ENCODE measurements around the gene PBX1. TPM values are rescaled to one million over a fixed set of nuclear protein-coding genes. Genes with fewer than 3 reads are reported as not detected.

Gene PBX1
- total RNA-seq, 1 donor from 2014 or later = not detected

DNA sequence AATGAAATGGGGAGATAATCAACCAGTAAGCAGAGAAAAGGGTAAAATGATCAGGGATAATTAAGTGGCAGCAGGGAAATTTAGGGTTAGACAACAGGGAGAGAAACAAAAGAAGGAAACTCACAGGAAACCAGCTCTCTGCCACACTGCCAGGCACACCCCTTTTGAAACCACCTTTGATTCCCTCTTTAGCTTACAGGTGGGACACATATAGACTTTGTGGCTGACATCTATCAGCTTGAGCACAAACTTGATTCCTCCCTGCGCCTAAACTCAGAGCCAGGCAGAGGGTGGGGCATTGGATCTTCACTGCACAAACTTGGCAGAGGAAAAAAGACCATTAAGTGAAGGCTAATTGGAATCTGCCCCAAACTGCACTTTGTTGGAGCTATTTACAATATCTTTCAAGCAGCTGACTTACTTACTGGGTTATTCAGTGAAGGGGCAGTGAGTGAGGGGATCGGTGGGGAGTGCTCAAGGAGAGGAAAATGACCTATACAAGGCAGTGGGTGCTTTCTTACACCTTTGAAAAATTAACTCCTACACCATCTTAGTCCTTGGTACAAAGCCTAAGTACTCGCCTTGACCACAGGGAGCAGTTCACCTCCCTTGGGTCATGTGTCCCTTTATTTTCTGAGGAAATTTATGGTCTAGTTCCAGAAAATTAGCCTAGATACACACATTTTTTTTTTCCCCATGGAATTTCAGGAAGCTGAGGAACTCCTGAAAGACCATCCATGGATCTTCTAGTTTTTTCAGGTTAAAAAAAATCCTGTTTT lies 60.2 kb downstream of the PBX1 start:
- no peaks in the 10 kb centered on the region for H3K4me1 Mint-ChIP-seq (ENCODE audit: low read depth)
- no peaks in the 10 kb centered on the region for H3K27me3 Mint-ChIP-seq (ENCODE audit: low read depth)
- no peak for DNase-seq (ENCODE audit: low spot score)
- intact Hi-C loops (cut with micrococcal nuclease) = no loop called here
- no peak overlapping the region for H3K4me3 Mint-ChIP-seq (ENCODE audit: low read depth)
- no peaks in the 10 kb centered on the region for H3K9me3 Mint-ChIP-seq
- H3K27ac Mint-ChIP-seq = no peak overlapping the region
- H3K36me3 Mint-ChIP-seq (ENCODE audit: low read depth) = no peaks in the 10 kb centered on the region

DNA sequence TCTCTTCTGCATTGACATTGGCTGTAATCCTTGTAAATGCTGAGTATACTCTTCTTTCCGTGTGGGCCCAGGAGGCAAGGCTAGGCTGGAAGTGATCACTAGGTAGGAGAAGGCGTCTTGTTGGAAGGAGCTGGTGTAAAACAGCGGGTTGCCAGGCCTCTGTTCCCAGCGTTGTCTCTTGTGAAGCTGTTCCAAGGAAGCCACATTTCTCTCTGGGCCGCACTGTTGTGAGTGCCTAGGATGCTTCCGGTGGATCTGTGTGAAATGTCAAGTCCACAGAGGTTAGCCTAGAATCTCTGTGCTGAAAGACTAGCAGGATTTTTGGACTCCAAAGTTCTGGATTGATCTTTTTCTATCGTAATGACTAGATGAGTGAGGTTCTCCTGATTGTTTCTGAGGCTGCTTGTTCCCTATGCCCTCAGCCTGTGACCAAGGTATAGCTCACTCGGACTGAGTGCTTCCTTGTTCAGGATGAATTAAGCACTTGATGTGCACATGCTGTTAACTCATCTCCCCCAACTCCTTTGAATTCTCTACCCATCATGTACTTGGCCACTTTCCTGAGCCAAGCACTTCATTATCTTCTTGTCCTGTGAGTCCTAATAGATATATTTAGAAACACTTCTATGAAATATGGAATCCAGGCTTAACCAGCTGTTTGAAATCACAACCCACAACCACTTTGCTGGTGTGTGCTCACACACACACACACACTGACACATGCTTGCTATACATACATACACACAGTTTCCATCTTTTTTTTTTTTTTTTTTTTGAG lies 63.3 kb downstream of the PBX1 start:
- intact Hi-C loops (cut with micrococcal nuclease) = no loop called here
- no peaks in the 10 kb centered on the region for H3K36me3 Mint-ChIP-seq (ENCODE audit: low read depth)
- H3K4me3 Mint-ChIP-seq (ENCODE audit: low read depth) = no peak overlapping the region
- H3K9me3 Mint-ChIP-seq = no peaks in the 10 kb centered on the region
- no peaks in the 10 kb centered on the region for H3K27me3 Mint-ChIP-seq (ENCODE audit: low read depth)
- peaks cover 2% of the 10 kb centered on the region for H3K4me1 Mint-ChIP-seq (ENCODE audit: low read depth)
- no peak overlapping the region for H3K27ac Mint-ChIP-seq
- DNase-seq (ENCODE audit: low spot score) = no peak

DNA sequence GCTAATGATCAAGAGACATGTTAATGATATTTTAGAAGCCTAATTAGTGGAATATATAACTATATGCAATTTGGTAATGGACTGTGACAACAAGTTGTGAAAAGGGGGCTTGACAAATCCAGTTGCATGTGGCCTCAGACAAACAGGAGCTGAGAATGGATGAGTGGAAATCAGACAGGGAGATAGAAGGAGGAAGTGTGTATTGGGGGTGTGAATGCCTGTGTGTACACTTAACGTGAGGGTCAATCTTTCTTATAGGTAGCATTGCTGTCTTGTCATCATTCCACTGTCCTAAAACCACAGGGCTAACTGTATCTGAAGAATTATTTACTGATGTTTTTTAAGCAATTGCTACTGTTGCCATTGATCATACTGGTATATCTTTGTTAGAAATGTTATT lies 64.8 kb downstream of the PBX1 start:
- H3K27me3 Mint-ChIP-seq (ENCODE audit: low read depth) = no peaks in the 10 kb centered on the region

DNA sequence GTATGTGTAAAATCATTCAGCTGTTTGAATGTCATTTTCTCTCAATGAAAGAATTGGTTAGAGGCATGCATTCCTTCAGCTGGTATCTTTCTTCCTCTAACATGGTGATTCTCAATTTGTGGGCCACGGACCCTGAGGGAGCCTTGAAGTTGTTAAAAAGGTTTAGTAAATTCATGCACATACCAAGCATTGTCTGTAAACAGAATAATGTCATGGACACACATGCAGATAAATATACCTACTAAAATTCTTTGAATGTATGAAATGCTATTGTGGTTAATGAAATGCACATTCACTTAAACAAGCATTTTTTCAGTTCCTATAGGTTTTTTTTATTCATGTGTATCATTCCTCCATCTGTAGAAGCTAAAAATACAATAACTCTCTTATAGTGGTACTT lies 65.4 kb downstream of the PBX1 start:
- Mint-ChIP-seq H3K27ac (no peak overlapping the region), H3K27me3 (ENCODE audit: low read depth) (no peaks in the 10 kb centered on the region), H3K4me1 (ENCODE audit: low read depth) (peaks cover 2% of the 10 kb centered on the region), H3K9me3 (no peaks in the 10 kb centered on the region), H3K4me3 (ENCODE audit: low read depth) (no peak overlapping the region), H3K36me3 (ENCODE audit: low read depth) (no peaks in the 10 kb centered on the region)
- intact Hi-C loops (cut with micrococcal nuclease) = no loop called here
- DNase-seq (ENCODE audit: low spot score) = no peak

More for the DNA sequence above, 64.8 kb downstream of the PBX1 start:
- peaks cover 2% of the 10 kb centered on the region for H3K4me1 Mint-ChIP-seq (ENCODE audit: low read depth)
- no peak overlapping the region for H3K4me3 Mint-ChIP-seq (ENCODE audit: low read depth)
- DNase-seq (ENCODE audit: low spot score) = no peak
- H3K9me3 Mint-ChIP-seq = no peaks in the 10 kb centered on the region
- H3K27ac Mint-ChIP-seq = no peak overlapping the region
- intact Hi-C loops (cut with micrococcal nuclease) = no loop called here
- H3K36me3 Mint-ChIP-seq (ENCODE audit: low read depth) = no peaks in the 10 kb centered on the region

DNA sequence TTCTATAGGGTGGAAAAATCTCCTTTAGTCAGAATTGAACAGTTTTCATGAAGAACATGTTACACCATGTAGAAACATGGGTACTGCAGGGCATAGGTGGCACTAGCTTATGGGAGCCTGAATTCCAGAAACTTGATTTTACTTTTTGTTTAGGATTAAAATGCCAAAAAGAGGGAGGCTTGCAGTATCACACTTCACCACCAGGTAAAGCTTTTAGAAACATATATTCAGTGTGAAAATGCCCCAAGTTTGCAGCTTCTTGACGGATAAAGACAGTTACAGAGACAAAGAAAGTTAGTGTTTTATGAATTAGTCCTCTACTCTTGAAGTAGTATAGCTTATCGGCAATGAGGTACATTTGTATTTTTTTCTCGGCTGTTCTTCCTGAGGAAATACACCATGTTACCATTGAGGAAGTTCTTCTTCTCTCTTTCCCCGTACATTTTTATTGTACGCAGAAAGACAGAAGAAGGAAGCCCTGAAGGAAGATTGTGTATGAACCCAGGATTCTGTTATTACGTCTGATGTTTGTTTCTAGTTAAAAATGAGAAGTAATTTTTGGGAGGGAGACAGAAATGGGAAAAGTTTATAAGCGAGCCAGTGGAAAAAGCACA lies 66.1 kb downstream of the PBX1 start:
- no peak overlapping the region for H3K4me3 Mint-ChIP-seq (ENCODE audit: low read depth)

DNA sequence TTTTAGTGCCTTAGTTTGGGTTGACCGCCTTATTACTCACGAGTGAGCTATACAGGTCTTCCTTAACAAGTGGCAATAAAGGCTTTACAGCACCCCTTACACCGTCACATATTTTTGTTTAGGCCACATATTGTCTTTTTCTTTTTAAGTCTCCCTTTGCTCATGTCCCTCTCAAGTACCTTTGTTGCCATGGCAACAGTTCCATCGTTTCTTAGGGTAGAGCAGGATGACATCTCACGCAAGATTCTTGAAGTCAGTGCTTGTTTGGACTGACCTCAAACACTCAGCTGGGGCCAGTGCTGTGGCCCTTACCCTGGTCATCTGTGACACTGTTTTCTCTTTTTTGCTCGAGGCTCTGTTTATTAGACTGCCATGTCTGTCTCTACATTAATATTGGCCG lies 69.8 kb downstream of the PBX1 start:
- no peak overlapping the region for H3K27ac Mint-ChIP-seq
- no peak for DNase-seq (ENCODE audit: low spot score)
- H3K4me1 Mint-ChIP-seq (ENCODE audit: low read depth) = peaks cover 2% of the 10 kb centered on the region
- no peaks in the 10 kb centered on the region for H3K36me3 Mint-ChIP-seq (ENCODE audit: low read depth)
- intact Hi-C loops (cut with micrococcal nuclease) = no loop called here
- no peaks in the 10 kb centered on the region for H3K27me3 Mint-ChIP-seq (ENCODE audit: low read depth)
- no peak overlapping the region for H3K4me3 Mint-ChIP-seq (ENCODE audit: low read depth)
- no peaks in the 10 kb centered on the region for H3K9me3 Mint-ChIP-seq

More for the DNA sequence above, 66.1 kb downstream of the PBX1 start:
- Mint-ChIP-seq H3K27me3 (ENCODE audit: low read depth) (no peaks in the 10 kb centered on the region), H3K4me1 (ENCODE audit: low read depth) (peaks cover 2% of the 10 kb centered on the region), H3K36me3 (ENCODE audit: low read depth) (no peaks in the 10 kb centered on the region), H3K9me3 (no peaks in the 10 kb centered on the region), H3K27ac (no peak overlapping the region)
- no peak for DNase-seq (ENCODE audit: low spot score)
- intact Hi-C loops (cut with micrococcal nuclease) = no loop called here

DNA sequence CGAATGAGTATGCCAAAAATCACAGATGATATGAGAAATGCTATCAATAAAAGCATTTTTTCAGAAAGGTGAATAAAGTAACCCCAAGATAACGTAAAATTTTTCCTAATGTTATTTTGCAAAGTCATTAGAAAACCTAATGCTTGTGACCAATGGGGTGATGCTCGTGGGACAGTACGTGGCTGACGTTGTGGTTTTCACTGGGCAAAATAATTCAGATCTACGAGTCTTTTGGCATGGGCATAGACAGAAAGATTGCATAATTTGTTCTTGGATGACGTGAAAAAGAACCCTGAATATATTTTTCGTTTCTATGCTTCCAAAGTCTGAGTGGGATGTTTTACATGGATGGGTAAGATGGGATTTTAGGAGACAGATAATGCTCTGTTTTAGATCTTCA lies 71.0 kb downstream of the PBX1 start:
- DNase-seq (ENCODE audit: low spot score) = no peak
- no peak overlapping the region for H3K4me3 Mint-ChIP-seq (ENCODE audit: low read depth)
- no peaks in the 10 kb centered on the region for H3K27me3 Mint-ChIP-seq (ENCODE audit: low read depth)
- no peaks in the 10 kb centered on the region for H3K36me3 Mint-ChIP-seq (ENCODE audit: low read depth)
- intact Hi-C loops (cut with micrococcal nuclease) = no loop called here
- H3K27ac Mint-ChIP-seq = no peak overlapping the region
- H3K9me3 Mint-ChIP-seq = no peaks in the 10 kb centered on the region
- peaks cover 2% of the 10 kb centered on the region for H3K4me1 Mint-ChIP-seq (ENCODE audit: low read depth)

DNA sequence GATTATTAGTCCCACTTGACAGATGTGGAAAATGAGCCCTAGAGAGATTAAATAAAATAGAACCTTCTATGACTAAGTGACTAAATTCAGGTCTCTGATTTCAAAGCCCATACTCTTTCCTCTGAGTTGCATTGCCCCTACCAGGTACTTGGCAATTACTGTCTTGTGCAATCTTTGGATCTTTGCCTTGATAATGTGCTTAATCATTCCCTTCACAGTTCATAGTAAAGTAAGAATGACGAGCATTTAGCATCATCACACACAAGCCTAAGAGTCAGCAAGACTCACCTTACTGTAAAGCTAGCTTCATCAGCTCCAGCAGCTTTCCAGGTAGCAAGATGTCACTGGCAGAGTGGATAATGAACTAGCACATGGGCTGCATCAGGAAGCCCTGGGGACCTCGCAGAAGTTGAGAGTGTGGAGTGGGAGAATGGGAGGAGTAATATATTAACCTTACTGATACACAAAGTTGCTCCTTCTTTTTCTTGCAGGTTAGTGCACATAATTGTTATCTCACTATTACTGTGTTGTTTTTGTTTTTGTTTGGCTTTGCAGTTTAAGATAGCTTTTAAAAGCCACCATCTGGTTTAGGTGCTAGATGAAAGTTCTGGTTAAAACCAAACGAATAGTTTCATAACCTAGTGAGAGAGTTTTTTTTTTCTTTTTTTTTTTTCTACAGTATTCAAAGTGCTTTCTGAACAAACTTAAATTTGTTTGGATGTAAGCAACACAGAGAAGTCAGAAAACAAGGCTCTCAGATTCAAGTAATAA lies 71.8 kb downstream of the PBX1 start:
- H3K27ac Mint-ChIP-seq = no peak overlapping the region
- intact Hi-C loops (cut with micrococcal nuclease) = no loop called here

DNA sequence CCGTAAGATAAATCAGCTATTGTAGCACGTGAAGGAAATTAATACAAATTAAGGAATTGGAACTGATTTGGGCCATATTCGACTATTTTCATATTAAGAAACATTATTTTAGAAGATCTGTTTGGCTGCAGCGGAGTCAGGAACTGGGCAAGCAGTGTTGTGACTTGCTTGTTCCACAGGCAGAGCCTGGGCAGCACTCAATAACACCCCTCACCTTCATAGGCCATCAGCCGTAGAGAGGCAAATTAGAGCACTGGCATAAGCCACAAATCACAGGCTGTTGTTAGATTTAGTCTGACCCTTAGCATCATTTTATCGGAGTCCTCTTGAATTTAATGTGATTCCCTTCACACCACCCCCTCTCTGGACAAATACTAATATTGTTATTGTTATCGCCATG lies 72.8 kb downstream of the PBX1 start:
- DNase-seq (ENCODE audit: low spot score) = no peak
- Mint-ChIP-seq H3K9me3 (no peaks in the 10 kb centered on the region), H3K4me1 (ENCODE audit: low read depth) (no peaks in the 10 kb centered on the region), H3K27me3 (ENCODE audit: low read depth) (no peaks in the 10 kb centered on the region), H3K27ac (no peak overlapping the region), H3K36me3 (ENCODE audit: low read depth) (no peaks in the 10 kb centered on the region), H3K4me3 (ENCODE audit: low read depth) (no peak overlapping the region)
- intact Hi-C loops (cut with micrococcal nuclease) = no loop called here

More for the DNA sequence above, 71.8 kb downstream of the PBX1 start:
- Mint-ChIP-seq H3K27me3 (ENCODE audit: low read depth) (no peaks in the 10 kb centered on the region), H3K4me1 (ENCODE audit: low read depth) (no peaks in the 10 kb centered on the region), H3K36me3 (ENCODE audit: low read depth) (no peaks in the 10 kb centered on the region), H3K4me3 (ENCODE audit: low read depth) (no peak overlapping the region), H3K9me3 (no peaks in the 10 kb centered on the region)
- DNase-seq (ENCODE audit: low spot score) = no peak

DNA sequence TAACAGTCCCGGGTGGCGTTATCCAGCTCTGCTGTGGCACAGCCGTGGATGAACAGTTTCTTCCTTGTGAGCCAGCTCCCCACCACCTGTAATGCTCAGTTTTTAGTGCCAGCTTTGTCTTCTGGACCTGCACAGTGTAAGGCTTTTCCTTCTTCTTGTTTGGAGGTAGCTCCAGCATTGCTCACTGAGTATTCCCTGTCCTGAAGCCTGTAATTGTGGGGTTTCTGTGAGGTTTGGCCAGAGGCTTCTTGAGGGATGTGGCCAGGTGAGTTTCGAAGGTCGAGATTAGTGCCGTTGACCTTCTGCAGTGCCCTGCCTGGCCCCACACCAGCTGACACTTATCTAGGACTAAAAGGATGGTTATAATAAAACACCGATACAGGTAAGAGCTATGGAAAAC lies 75.0 kb downstream of the PBX1 start:
- H3K36me3 Mint-ChIP-seq (ENCODE audit: low read depth) = no peaks in the 10 kb centered on the region
- H3K9me3 Mint-ChIP-seq = no peaks in the 10 kb centered on the region
- H3K27me3 Mint-ChIP-seq (ENCODE audit: low read depth) = no peaks in the 10 kb centered on the region
- H3K4me1 Mint-ChIP-seq (ENCODE audit: low read depth) = no peaks in the 10 kb centered on the region
- intact Hi-C loops (cut with micrococcal nuclease) = no loop called here
- no peak overlapping the region for H3K27ac Mint-ChIP-seq
- H3K4me3 Mint-ChIP-seq (ENCODE audit: low read depth) = no peak overlapping the region
- DNase-seq (ENCODE audit: low spot score) = no peak

DNA sequence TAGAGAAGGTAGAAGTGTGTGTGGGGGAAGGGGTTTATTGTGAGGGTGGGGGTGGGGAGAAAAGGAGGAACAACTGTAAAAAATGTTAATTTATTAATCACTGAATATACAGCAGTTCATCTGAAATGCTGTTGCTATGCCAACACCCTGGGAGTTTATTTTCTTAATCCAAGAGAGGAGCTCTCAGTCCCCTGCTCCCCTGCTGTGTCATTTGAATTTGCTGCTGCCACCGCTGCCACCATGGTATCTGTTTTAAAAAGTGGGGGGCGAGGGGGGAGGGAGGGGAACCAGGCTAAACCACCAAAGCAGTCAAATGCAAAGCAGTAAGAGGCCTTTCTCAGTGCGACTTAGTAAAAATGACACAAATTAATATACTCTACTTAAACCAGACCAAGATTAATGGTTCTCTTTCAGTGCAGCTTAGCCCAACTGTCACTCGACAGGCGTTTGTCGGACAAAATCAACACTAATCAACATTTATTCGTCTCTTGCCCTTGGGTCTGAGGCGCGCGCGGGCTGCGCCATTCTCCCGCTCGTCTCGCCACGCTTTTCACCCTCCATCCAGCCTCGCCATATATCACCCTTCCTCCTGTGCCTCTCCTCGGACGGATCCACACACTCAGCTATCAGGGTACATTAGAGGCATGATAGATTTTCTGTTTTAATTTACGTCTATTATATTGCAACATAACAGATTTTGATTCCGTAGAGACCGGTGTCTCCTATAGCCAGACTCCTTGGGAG lies 76.2 kb downstream of the PBX1 start:
- no peaks in the 10 kb centered on the region for H3K36me3 Mint-ChIP-seq (ENCODE audit: low read depth)
- no peak for DNase-seq (ENCODE audit: low spot score)
- no peaks in the 10 kb centered on the region for H3K27me3 Mint-ChIP-seq (ENCODE audit: low read depth)
- H3K4me1 Mint-ChIP-seq (ENCODE audit: low read depth) = no peaks in the 10 kb centered on the region
- intact Hi-C loops (cut with micrococcal nuclease) = no loop called here
- no peak overlapping the region for H3K4me3 Mint-ChIP-seq (ENCODE audit: low read depth)
- no peak overlapping the region for H3K27ac Mint-ChIP-seq
- no peaks in the 10 kb centered on the region for H3K9me3 Mint-ChIP-seq

Measured in activated T-helper 2 cell treated with anti-CD3 and anti-CD28 coated beads, Interferon-gamma antibody, Interleukin-2, Interleukin-4, amounts not matched to agents 10 μg/mL and 5 μg/mL and 100 μg/mL, durations not matched to agents 14 hours and 24 hours and 36 hours (primary cell).